ENCODE measurements around the gene IRX1.

- no peak for TF ChIP-seq CTCF (IDR thresholded peaks at IDR 0.05)
- TF ChIP-seq POLR2A (IDR thresholded peaks at IDR 0.05): no peak
These were observed 4.8 kb downstream of the IRX1 start for GRCh38 chr5:3600106-3601060.

All from body of pancreas (tissue), 4 donors.